Vagina (tissue), 2 donors: Measurements from ENCODE around the gene PARD3.

Experiments
- CTCF ChIP-seq, 3 experiments: fragments of 450-650 bp in 2 of 3; fragments of 200-600 bp in 1 of 3; sonication (generic) in 1 of 3; IDR thresholded peaks; one replicate each; pipeline ENCODE4 v1.5.1; 2017 to 2019; ENCODE audit warnings: antibody characterized with exemption in 3 of 3, mild to moderate bottlenecking in 2 of 3, moderate library complexity in 2 of 3
- POLR2A ChIP-seq, 2 donors: fragments of 450-650 bp; IDR thresholded peaks; one replicate each; pipeline ENCODE4 v1.6.1; 2017; ENCODE audit warnings: antibody characterized with exemption in 2 of 2, mild to moderate bottlenecking in 2 of 2, moderate library complexity in 2 of 2
- POLR2AphosphoS5 ChIP-seq, 2 donors: sonication (generic); formaldehyde crosslinking; IDR thresholded peaks; one replicate each; pipeline ENCODE4 v1.9.0; 2017; ENCODE audit warnings: antibody characterized with exemption in 2 of 2, mild to moderate bottlenecking in 2 of 2, low read depth in 1 of 2; ENCODE audit not compliant: insufficient read depth in 1 of 2

GRCh38 chr10:34746094-34746493, 69.0 kb downstream of the PARD3 start:
- TF ChIP-seq CTCF (IDR thresholded peaks at IDR 0.05), result no peak
- no peak for TF ChIP-seq POLR2AphosphoS5 (IDR thresholded peaks at IDR 0.05; ENCODE audit: insufficient read depth in 1 of 2, low read depth in 1 of 2)
- TF ChIP-seq POLR2A (IDR thresholded peaks at IDR 0.05), result no peak
